OCI-LY1 (cell line): ENCODE results near the gene TRIO.

ENCODE experiments used
- H2AFZ ChIP-seq: fragments of 200-600 bp; sonication (generic), shearing (Covaris generic); 2 replicates; pipeline ENCODE4 v1.6.0; 2014; ENCODE audit warnings: antibody characterized with exemption, mild to moderate bottlenecking, low read length
- H3F3A ChIP-seq: fragments of 200-600 bp; sonication (generic), shearing (Covaris generic); 2 replicates; pipeline ENCODE4 v1.6.0; 2014; ENCODE audit warnings: mild to moderate bottlenecking, antibody characterized with exemption, low read length, moderate library complexity; ENCODE audit not compliant: insufficient read depth
- H3K27ac ChIP-seq: fragments of 200-600 bp; sonication (generic); 2 replicates; pipeline ENCODE4 v1.5.1; 2014; ENCODE audit warnings: low read length, mixed run types, mild to moderate bottlenecking, low read depth; ENCODE audit not compliant: poor library complexity, severe bottlenecking
- H3K27me3 ChIP-seq: fragments of 200-600 bp; sonication (generic); 2 replicates; pipeline ENCODE4 v1.6.0; 2014; ENCODE audit warnings: antibody characterized with exemption, mild to moderate bottlenecking, low read length, moderate library complexity; ENCODE audit not compliant: insufficient read depth
- H3K36me3 ChIP-seq: fragments of 200-600 bp; sonication (generic); 2 replicates; pipeline ENCODE4 v1.6.1; 2014; ENCODE audit warnings: mild to moderate bottlenecking, antibody characterized with exemption, low read length, moderate library complexity, mixed read lengths; ENCODE audit not compliant: insufficient read depth
- H3K4me1 ChIP-seq: fragments of 200-600 bp; sonication (generic); 2 replicates; pipeline ENCODE4 v1.5.1; 2014; ENCODE audit warnings: mild to moderate bottlenecking, low read length, moderate library complexity; ENCODE audit not compliant: insufficient read depth, severe bottlenecking
- H3K4me2 ChIP-seq: fragments of 200-600 bp; sonication (generic), shearing (Covaris generic); 2 replicates; pipeline ENCODE4 v1.6.1; 2014; ENCODE audit warnings: low read length
- H3K4me3 ChIP-seq: fragments of 200-600 bp; sonication (generic); 2 replicates; pipeline ENCODE4 v1.5.1; 2014; ENCODE audit warnings: low read length, low read depth, mild to moderate bottlenecking, mixed read lengths; ENCODE audit not compliant: poor library complexity, severe bottlenecking
- H3K79me2 ChIP-seq: fragments of 200-600 bp; shearing (Covaris generic); 2 replicates; pipeline ENCODE4 v1.6.1; 2016; ENCODE audit warnings: mixed run types, low read length, mixed read lengths; ENCODE audit not compliant: insufficient read depth
- H3K9ac ChIP-seq: fragments of 200-600 bp; sonication (generic), shearing (Covaris generic); 2 replicates; pipeline ENCODE4 v1.6.1; 2014; ENCODE audit warnings: mild to moderate bottlenecking, low read length, mixed read lengths
- H3K9me2 ChIP-seq: fragments of 200-600 bp; sonication (generic), shearing (Covaris generic); 2 replicates; pipeline ENCODE4 v1.6.1; 2014; ENCODE audit warnings: low read depth, mild to moderate bottlenecking, low read length, mixed read lengths
- H3K9me3 ChIP-seq: fragments of 200-600 bp; shearing (Covaris generic); 2 replicates; pipeline ENCODE4 v1.6.1; 2014; ENCODE audit warnings: low read length, mixed read lengths
- H4K20me1 ChIP-seq: fragments of 200-600 bp; sonication (generic), shearing (Covaris generic); 2 replicates; pipeline ENCODE4 v1.6.0; 2016; ENCODE audit warnings: mild to moderate bottlenecking, low read length; ENCODE audit not compliant: insufficient read depth
- EZH2 ChIP-seq: fragments of 200-600 bp; sonication (generic), shearing (Covaris generic); IDR thresholded peaks from 2 replicates; pipeline ENCODE4 v1.8.0; 2017; ENCODE audit warnings: borderline replicate concordance, mixed run types, mild to moderate bottlenecking, antibody characterized with exemption, low read length, moderate library complexity, mixed read lengths
- TF ChIP-seq, protein P1 (sequence below): fragments of 200-600 bp; sonication (generic), shearing (Covaris generic); IDR thresholded peaks from 2 replicates; pipeline ENCODE4 v1.5.1; 2017; ENCODE audit warnings: mild to moderate bottlenecking, antibody characterized with exemption, low read length, moderate library complexity, mixed read lengths

Gene TRIO

DNA sequence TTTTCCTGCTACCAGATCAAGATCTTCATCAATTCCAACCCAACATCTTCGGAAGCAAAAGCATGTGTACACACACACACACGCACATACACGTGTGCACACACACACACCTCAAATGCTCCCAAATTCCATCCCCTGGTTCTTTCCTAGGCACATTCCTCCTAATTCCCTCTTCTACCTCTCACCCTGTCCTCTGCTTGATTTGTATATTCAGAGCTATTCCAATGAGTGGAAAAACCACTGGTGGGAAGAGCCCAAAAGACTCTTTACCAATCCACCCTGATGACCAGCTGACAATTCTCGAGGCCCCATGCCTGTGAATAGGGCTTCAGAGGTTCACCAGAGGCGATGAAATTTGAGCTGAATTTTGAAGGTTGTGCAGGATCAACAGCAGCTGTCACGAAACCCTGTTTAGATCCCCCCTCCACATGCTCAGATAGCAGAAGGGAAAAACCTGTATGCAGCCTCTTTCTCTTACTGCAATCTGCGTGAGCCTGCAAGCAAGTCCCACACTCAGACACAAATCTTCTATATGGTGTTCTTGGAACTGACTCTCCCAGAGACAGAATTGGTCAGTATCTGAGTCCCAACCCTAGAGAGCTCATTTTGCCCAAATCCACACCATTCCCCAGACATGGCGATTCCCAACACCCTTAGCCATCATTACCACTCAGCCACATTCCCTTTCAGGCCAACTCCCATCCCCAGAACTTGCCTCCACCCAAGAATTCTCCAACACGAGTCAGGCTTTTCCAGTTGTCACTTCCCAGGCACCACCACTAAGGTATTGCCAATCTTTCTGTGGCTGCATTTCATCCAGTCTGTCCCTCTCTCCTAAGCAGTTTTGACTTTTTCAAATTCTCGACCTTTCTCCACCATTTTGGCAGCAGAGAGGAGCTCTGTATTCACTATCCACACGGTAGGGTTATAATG, 4.3 kb upstream of the TRIO start:
- H3K4me2 ChIP-seq = no peak overlapping the region

DNA sequence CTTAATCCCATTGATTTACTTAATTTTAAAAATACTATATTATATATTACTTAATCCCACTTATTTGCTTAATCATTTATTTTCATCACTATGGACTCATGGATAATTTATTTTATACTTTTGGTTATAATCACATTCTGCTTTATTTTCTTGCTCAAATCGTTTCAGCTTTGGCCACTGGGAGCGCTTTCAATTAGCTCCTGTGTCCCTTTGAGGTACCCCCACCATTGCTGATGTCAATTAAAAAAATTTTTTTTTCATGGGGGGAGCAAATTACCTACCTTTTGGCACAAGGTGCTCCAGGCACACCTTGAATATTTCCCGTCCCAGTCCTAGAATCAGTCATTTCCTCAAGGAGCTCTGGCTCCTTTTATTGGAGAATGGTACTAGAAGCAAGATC, 1.4 kb upstream of the TRIO start:
- Histone ChIP-seq H3K4me3 (no peak overlapping the region), H3K9ac (no peak overlapping the region), H3K4me2 (no peak overlapping the region)

More for the DNA sequence above, 4.3 kb upstream of the TRIO start:
- no peaks in the 10 kb centered on the region for H3F3A ChIP-seq
- no peak overlapping the region for H3K4me3 ChIP-seq
- H4K20me1 ChIP-seq = no peaks in the 10 kb centered on the region
- no peaks in the 10 kb centered on the region for H3K36me3 ChIP-seq
- H3K9me2 ChIP-seq = no peaks in the 10 kb centered on the region
- H3K27ac ChIP-seq = no peak overlapping the region
- no peak overlapping the region for H2AFZ ChIP-seq
- H3K4me1 ChIP-seq = no peaks in the 10 kb centered on the region
- TF ChIP-seq, protein P1, sequence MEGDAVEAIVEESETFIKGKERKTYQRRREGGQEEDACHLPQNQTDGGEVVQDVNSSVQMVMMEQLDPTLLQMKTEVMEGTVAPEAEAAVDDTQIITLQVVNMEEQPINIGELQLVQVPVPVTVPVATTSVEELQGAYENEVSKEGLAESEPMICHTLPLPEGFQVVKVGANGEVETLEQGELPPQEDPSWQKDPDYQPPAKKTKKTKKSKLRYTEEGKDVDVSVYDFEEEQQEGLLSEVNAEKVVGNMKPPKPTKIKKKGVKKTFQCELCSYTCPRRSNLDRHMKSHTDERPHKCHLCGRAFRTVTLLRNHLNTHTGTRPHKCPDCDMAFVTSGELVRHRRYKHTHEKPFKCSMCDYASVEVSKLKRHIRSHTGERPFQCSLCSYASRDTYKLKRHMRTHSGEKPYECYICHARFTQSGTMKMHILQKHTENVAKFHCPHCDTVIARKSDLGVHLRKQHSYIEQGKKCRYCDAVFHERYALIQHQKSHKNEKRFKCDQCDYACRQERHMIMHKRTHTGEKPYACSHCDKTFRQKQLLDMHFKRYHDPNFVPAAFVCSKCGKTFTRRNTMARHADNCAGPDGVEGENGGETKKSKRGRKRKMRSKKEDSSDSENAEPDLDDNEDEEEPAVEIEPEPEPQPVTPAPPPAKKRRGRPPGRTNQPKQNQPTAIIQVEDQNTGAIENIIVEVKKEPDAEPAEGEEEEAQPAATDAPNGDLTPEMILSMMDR = no peak
- TF ChIP-seq EZH2 = no peak
- H3K79me2 ChIP-seq = no peaks in the 10 kb centered on the region
- H3K9me3 ChIP-seq = no peaks in the 10 kb centered on the region
- H3K9ac ChIP-seq = no peak overlapping the region
- no peaks in the 10 kb centered on the region for H3K27me3 ChIP-seq

DNA sequence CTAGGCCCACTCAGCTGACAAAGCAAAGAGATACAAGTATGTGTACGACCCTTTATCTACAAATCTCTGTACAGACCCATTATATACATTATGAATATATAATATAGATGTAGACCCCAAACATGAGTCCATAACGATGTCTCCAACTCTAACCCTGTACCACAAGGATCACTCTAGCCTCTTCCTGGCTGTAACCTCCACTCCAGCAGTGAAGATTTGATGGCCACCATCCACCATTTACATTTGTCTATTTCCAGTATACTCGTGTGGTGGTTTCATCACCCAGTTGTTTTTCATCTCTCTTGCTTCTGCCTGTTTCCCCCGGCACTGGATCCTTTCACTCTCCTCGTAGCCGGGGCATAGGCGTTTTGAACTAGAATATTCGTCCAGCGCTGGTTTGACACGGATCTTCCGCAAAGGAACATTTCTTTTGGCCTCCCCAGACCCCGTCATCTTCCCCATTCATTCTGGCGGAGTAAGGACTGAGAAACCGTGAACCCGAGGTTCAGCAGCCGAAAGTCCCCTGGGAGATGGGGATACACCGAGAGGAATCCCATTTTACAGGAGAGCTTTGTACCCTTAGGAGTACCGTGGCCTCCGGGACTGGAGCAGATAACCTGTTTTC, 828 bp upstream of the TRIO start:
- Histone ChIP-seq H3K9me3 (no peaks in the 10 kb centered on the region), H3K9ac (no peak overlapping the region), H3K4me1 (no peaks in the 10 kb centered on the region), H3K9me2 (no peaks in the 10 kb centered on the region), H3K27ac (no peak overlapping the region), H3K27me3 (no peaks in the 10 kb centered on the region), H3K4me3 (no peak overlapping the region), H2AFZ (no peak overlapping the region), H3K36me3 (no peaks in the 10 kb centered on the region), H3K79me2 (no peaks in the 10 kb centered on the region), H3F3A (no peaks in the 10 kb centered on the region), H3K4me2 (peak overlapping the region; percentile 34; the same call in 1 of the 2 replicates), H4K20me1 (no peaks in the 10 kb centered on the region)
- TF ChIP-seq EZH2 = no peak
- TF ChIP-seq, protein P1 = no peak

More for the DNA sequence above, 1.4 kb upstream of the TRIO start:
- H3K36me3 ChIP-seq = no peaks in the 10 kb centered on the region
- TF ChIP-seq, protein P1 = no peak
- TF ChIP-seq EZH2 = no peak
- no peaks in the 10 kb centered on the region for H3K4me1 ChIP-seq
- H3K79me2 ChIP-seq = no peaks in the 10 kb centered on the region
- no peaks in the 10 kb centered on the region for H3K9me3 ChIP-seq
- no peaks in the 10 kb centered on the region for H3F3A ChIP-seq
- no peaks in the 10 kb centered on the region for H3K27me3 ChIP-seq
- no peak overlapping the region for H3K27ac ChIP-seq
- H4K20me1 ChIP-seq = no peaks in the 10 kb centered on the region
- no peaks in the 10 kb centered on the region for H3K9me2 ChIP-seq
- no peak overlapping the region for H2AFZ ChIP-seq
